Vagina (tissue), 2 donors: ENCODE data around the gene BSPH1.
"Not testable (repeated sequence)": the region's sequence is repeated elsewhere in the genome, so short reads cannot be mapped to it uniquely, and the experiment has no call there.

ENCODE experiments used
- POLR2A ChIP-seq, 2 donors: fragments of 450-650 bp; IDR thresholded peaks; one replicate each; pipeline ENCODE4 v1.6.1; 2017; ENCODE audit warnings: antibody characterized with exemption in 2 of 2, mild to moderate bottlenecking in 2 of 2, moderate library complexity in 2 of 2
- POLR2AphosphoS5 ChIP-seq, 2 donors: sonication (generic); formaldehyde crosslinking; IDR thresholded peaks; one replicate each; pipeline ENCODE4 v1.9.0; 2017; ENCODE audit warnings: antibody characterized with exemption in 2 of 2, mild to moderate bottlenecking in 2 of 2, low read depth in 1 of 2; ENCODE audit not compliant: insufficient read depth in 1 of 2

GRCh38 chr19:47955936-47956335, 36.0 kb downstream of the BSPH1 start:
- TF ChIP-seq POLR2A (IDR thresholded peaks at IDR 0.05); POLR2AphosphoS5 (IDR thresholded peaks at IDR 0.05; ENCODE audit: insufficient read depth in 1 of 2, low read depth in 1 of 2): not testable (repeated sequence)
